ENCODE measurements around the gene PRORP. TPM values are rescaled to one million over a fixed set of nuclear protein-coding genes. Genes with fewer than 3 reads are reported as not detected.
A peak's percentile ranks its signal among the peaks of the same experiment; 100 is the strongest.

The PRORP gene
- total and polyA plus RNA-seq, 2 of the 13 experiments (the other 11 are each of a cell fraction or from before 2014, with no cell fraction given) = 48.9 to 88.7 TPM

DNA sequence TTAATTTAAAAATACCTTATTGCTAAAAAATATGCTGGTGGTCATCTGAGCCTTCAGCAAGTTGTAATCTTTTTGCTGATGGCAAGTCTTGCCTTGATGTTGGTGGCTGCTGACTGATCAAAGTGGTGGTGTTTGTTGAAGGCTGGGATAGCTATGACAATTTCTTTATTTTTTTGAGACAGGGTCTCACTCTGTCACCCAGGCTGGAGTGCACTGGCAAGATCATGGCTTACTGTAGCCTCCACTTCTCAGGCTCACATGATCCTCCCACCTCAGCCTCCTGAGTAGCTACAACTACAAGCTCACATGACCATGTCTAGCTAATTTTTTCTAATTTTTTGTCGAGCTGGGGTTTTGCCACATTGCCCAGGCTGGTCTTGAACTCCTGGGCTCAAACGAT, 24.8 kb downstream of the PRORP start (continued):
- TF ChIP-seq, protein P1, sequence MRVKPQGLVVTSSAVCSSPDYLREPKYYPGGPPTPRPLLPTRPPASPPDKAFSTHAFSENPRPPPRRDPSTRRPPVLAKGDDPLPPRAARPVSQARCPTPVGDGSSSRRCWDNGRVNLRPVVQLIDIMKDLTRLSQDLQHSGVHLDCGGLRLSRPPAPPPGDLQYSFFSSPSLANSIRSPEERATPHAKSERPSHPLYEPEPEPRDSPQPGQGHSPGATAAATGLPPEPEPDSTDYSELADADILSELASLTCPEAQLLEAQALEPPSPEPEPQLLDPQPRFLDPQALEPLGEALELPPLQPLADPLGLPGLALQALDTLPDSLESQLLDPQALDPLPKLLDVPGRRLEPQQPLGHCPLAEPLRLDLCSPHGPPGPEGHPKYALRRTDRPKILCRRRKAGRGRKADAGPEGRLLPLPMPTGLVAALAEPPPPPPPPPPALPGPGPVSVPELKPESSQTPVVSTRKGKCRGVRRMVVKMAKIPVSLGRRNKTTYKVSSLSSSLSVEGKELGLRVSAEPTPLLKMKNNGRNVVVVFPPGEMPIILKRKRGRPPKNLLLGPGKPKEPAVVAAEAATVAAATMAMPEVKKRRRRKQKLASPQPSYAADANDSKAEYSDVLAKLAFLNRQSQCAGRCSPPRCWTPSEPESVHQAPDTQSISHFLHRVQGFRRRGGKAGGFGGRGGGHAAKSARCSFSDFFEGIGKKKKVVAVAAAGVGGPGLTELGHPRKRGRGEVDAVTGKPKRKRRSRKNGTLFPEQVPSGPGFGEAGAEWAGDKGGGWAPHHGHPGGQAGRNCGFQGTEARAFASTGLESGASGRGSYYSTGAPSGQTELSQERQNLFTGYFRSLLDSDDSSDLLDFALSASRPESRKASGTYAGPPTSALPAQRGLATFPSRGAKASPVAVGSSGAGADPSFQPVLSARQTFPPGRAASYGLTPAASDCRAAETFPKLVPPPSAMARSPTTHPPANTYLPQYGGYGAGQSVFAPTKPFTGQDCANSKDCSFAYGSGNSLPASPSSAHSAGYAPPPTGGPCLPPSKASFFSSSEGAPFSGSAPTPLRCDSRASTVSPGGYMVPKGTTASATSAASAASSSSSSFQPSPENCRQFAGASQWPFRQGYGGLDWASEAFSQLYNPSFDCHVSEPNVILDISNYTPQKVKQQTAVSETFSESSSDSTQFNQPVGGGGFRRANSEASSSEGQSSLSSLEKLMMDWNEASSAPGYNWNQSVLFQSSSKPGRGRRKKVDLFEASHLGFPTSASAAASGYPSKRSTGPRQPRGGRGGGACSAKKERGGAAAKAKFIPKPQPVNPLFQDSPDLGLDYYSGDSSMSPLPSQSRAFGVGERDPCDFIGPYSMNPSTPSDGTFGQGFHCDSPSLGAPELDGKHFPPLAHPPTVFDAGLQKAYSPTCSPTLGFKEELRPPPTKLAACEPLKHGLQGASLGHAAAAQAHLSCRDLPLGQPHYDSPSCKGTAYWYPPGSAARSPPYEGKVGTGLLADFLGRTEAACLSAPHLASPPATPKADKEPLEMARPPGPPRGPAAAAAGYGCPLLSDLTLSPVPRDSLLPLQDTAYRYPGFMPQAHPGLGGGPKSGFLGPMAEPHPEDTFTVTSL (CRISPR knock-in tag; IDR thresholded peaks at IDR 0.05; ENCODE audit: borderline replicate concordance) = 0 out of 2 replicates have a peak, but pooled peaks have one; percentile 4
- TF ChIP-seq CBX1 (IDR thresholded peaks at IDR 0.05; ENCODE audit: low read depth) = no peak
- TF ChIP-seq RFXANK (CRISPR knock-in tag; IDR thresholded peaks at IDR 0.05) = no peak
- TF ChIP-seq, protein P2, sequence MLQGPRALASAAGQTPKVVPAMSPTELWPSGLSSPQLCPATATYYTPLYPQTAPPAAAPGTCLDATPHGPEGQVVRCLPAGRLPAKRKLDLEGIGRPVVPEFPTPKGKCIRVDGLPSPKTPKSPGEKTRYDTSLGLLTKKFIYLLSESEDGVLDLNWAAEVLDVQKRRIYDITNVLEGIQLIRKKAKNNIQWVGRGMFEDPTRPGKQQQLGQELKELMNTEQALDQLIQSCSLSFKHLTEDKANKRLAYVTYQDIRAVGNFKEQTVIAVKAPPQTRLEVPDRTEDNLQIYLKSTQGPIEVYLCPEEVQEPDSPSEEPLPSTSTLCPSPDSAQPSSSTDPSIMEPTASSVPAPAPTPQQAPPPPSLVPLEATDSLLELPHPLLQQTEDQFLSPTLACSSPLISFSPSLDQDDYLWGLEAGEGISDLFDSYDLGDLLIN (CRISPR knock-in tag; IDR thresholded peaks at IDR 0.05; ENCODE audit: borderline replicate concordance) = no peak
- TF ChIP-seq, protein P3, sequence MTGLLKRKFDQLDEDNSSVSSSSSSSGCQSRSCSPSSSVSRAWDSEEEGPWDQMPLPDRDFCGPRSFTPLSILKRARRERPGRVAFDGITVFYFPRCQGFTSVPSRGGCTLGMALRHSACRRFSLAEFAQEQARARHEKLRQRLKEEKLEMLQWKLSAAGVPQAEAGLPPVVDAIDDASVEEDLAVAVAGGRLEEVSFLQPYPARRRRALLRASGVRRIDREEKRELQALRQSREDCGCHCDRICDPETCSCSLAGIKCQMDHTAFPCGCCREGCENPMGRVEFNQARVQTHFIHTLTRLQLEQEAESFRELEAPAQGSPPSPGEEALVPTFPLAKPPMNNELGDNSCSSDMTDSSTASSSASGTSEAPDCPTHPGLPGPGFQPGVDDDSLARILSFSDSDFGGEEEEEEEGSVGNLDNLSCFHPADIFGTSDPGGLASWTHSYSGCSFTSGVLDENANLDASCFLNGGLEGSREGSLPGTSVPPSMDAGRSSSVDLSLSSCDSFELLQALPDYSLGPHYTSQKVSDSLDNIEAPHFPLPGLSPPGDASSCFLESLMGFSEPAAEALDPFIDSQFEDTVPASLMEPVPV (CRISPR knock-in tag; IDR thresholded peaks at IDR 0.05) = no peak
- TF ChIP-seq MBD4 (IDR thresholded peaks at IDR 0.05; ENCODE audit: borderline replicate concordance, low read length) = no peak
- no peak for TF ChIP-seq SPEN (CRISPR knock-in tag; IDR thresholded peaks at IDR 0.05; ENCODE audit: low read depth)
- no peak for TF ChIP-seq ZNF570 (CRISPR knock-in tag; IDR thresholded peaks at IDR 0.05; ENCODE audit: borderline replicate concordance)
- TF ChIP-seq KAT2B (IDR thresholded peaks at IDR 0.05; ENCODE audit: borderline replicate concordance, low read depth, low read length) = no peak
- TF ChIP-seq SIN3B (IDR thresholded peaks at IDR 0.05; ENCODE audit: low read length) = no peak
- TF ChIP-seq, protein P4, sequence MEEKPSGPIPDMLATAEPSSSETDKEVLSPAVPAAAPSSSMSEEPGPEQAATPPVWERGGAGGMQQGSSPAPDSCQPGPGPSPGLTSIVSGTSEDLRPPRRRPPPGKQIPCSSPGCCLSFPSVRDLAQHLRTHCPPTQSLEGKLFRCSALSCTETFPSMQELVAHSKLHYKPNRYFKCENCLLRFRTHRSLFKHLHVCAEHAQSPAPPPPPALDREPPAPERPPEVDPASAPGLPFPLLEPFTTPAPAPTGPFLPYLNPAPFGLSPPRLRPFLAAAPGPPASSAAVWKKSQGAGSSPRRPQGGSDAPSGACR (CRISPR knock-in tag; IDR thresholded peaks at IDR 0.05) = no peak
- no peak for TF ChIP-seq CBFB (CRISPR knock-in tag; IDR thresholded peaks at IDR 0.05)
- peak; percentile 9; the same call in 1 of the 2 replicates for TF ChIP-seq ZNF614 (CRISPR knock-in tag; IDR thresholded peaks at IDR 0.05; ENCODE audit: borderline replicate concordance)
- TF ChIP-seq NFATC3 (CRISPR knock-in tag; IDR thresholded peaks at IDR 0.05) = no peak
- TF ChIP-seq MIER3 (CRISPR knock-in tag; IDR thresholded peaks at IDR 0.05; ENCODE audit: borderline replicate concordance) = no peak
- TF ChIP-seq, protein P5, sequence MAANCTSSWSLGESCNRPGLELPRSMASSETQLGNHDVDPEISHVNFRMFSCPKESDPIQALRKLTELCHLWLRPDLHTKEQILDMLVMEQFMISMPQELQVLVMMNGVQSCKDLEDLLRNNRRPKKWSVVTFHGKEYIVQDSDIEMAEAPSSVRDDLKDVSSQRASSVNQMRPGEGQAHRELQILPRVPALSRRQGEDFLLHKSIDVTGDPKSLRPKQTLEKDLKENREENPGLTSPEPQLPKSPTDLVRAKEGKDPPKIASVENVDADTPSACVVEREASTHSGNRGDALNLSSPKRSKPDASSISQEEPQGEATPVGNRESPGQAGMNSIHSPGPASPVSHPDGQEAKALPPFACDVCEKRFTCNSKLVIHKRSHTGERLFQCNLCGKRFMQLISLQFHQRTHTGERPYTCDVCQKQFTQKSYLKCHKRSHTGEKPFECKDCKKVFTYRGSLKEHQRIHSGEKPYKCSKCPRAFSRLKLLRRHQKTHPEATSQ (CRISPR knock-in tag; IDR thresholded peaks at IDR 0.05; ENCODE audit: borderline replicate concordance) = no peak
- TF ChIP-seq ZNF383 (CRISPR knock-in tag; IDR thresholded peaks at IDR 0.05; ENCODE audit: borderline replicate concordance) = no peak
- TF ChIP-seq HDAC2 (CRISPR knock-in tag; IDR thresholded peaks at IDR 0.05) = 0 out of 2 replicates have a peak, but pooled peaks have one; percentile 8
- TF ChIP-seq FOXK2 (IDR thresholded peaks at IDR 0.05) = no peak
- TF ChIP-seq, protein P6, sequence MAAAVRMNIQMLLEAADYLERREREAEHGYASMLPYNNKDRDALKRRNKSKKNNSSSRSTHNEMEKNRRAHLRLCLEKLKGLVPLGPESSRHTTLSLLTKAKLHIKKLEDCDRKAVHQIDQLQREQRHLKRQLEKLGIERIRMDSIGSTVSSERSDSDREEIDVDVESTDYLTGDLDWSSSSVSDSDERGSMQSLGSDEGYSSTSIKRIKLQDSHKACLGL (CRISPR knock-in tag; IDR thresholded peaks at IDR 0.05) = no peak
- peak; percentile 76 for TF ChIP-seq ZMYM3 (CRISPR knock-in tag; IDR thresholded peaks at IDR 0.05)

All from HepG2 (cell line).